ENCODE results near the gene LRRTM2.
"Not testable (repeated sequence)": the region's sequence is repeated elsewhere in the genome, so short reads cannot be mapped to it uniquely, and the experiment has no call there.

Gene LRRTM2, protein sequence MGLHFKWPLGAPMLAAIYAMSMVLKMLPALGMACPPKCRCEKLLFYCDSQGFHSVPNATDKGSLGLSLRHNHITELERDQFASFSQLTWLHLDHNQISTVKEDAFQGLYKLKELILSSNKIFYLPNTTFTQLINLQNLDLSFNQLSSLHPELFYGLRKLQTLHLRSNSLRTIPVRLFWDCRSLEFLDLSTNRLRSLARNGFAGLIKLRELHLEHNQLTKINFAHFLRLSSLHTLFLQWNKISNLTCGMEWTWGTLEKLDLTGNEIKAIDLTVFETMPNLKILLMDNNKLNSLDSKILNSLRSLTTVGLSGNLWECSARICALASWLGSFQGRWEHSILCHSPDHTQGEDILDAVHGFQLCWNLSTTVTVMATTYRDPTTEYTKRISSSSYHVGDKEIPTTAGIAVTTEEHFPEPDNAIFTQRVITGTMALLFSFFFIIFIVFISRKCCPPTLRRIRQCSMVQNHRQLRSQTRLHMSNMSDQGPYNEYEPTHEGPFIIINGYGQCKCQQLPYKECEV
- total RNA-seq: 0 to 0.12 (median 0.02) reads per million in 18 experiments

GRCh38 chr5:138874771-138875551, at the start of gene LRRTM2:
LRRTM2 (minus strand) TSS chr5:138875335; CDS start chr5:138874911, 424 bp downstream.
- DNase-seq: no peak

DNA sequence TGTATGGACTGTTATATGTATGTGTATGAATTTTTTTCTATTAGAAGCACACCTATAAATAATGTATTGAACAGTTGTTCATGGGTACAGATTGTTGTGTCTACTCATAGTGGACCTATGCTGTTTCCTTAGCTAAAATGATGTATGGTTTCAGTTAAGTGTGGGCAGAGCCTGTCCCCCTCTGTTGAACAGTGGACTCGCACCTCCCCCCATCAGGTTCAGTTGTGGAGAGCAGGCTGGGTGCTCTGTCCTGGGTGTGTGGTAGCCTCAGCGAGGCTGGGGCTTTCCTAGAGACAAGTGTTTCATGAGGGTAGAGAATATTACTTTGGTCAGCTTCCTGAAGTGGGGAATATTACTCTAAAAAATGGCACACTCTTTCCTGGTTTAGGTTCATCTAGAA, 47.4 kb upstream of the LRRTM2 start:
- no peak for DNase-seq

- not testable (repeated sequence) for DNase-seq
Observed at GRCh38 chr5:138921362-138921761, 46.2 kb upstream of the LRRTM2 start.

DNA sequence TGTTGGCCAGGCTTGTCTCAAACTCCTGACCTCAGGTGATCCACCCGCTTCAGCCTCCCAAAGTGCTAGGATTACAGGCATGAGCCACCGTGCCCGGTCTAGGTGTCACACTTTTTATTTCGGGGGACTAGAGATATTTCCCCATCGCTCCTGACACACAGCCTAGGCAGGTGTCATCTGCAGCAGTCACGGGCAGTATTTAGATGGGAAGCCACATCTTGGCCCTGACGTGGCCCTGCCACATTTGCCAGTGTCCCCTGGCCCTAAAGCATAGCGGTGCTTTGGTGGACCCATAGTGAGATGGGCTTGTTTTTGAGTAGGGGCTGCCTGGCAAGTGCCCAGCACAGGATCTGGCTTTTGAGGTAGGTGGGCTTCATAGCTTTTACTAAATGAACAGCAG, 45.0 kb upstream of the LRRTM2 start:
- no peak for DNase-seq

DNA sequence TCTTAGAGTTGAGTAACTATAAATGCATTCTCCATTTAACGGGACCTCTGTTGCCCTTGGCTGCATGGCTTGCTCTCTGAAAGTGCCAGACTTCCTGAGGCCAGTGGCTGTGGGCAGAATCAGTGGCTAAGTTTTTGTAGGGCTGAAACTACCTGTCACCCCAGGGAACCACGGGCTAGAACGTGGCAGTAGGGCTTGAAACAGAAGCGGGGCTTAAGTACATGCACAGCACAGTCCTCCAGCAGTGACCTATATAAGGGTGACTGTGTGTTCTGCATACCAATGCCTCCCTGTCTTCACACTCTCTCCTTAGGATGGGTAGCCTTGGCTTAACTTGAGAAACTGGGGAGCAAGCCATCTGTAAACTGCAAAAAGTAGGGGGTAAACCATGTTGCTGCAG, 43.6 kb upstream of the LRRTM2 start:
- DNase-seq: no peak

DNA sequence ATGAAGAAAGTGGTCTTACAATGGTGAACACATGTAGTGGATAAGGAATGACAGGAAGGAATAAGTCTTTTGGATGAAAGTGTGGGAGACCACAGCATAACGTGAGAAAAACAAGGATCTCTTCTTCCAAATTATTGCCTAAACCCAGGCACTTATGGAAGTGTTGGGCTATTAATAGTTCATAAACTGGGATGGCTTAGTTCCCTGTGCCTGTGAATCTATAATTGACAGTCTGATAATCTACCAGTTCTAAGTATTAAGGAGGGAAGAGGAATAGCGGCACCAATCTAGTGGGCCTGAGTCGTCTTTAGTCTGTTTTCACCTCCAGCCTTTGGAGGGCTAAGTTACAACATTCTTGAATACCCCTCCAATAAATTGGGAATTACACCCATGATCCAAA, 39.2 kb upstream of the LRRTM2 start:
- DNase-seq: no peak

DNA sequence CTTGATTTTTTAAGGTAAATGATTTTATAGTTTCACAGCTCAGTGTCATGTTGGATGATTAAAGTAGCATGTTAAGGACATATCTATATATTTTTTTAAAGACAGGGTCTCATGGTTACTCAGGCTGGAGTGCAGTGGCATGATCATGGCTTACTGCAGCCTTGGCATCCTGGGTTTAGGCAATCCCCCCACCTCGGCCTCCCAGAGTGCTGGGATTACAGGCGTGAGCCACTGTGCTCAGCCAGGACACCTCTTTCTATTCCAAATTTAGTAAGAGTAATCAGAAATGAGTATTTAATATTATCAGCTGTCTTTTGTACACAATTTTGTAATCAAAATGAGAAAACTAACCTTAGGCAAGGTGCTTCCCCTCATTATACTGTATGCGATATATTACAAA, 38.6 kb upstream of the LRRTM2 start:
- no peak for DNase-seq

- DNase-seq: no peak
Observed at GRCh38 chr5:138912093-138912492, 37.0 kb upstream of the LRRTM2 start.

GRCh38 chr5:138911441-138911840, 36.3 kb upstream of the LRRTM2 start:
- DNase-seq: no peak

DNA sequence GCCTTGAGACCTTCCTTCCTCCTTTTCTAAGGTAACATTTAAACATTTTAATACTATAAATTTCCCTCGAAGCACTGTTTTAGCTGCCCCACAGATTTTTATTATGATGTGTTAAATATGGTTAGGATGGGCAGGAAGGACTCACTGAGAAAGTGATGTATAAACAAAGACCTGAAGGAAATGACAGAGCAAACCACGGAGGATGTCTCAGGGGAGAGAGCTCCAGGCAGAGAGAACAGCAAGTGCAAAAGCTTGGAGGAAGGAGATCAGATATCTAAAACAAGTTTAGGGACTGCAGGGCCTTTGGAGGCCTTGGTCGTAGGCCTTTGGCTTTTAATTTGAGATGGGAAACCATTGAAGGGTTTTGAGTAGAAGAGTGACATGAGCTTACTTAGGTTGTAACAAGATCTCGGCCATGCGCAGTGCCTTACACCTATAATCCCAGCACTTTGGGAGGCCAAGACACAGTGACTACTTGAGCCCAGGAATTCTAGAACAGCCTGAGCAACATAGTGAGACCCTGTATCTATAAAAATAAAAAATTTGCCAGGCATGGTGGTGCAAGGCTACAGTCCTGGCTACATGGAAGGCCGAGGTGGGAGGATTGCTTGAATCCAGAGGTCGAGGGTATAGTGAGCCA, 35.5 kb upstream of the LRRTM2 start:
- no peak for DNase-seq

DNA sequence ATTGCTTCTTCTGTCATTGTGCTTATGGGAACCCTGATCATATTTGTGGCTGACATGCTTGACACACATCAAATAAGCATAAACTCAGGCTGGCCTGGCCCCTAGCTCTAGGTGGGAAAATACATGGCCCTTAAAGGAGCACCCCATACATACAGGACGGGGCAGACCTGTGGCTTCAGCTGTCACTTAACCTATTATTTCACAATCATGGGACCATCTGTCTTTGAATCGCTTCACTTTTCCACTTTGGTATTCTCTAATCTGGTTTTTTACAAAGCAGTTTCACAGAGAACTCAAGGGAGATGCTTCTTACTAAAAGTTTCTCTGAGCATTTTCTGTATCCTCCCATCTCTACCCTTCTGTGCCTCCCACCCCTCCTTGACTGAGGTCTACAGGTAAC, 34.6 kb upstream of the LRRTM2 start:
- no peak for DNase-seq

- DNase-seq: no peak
Observed at GRCh38 chr5:138905541-138905940, 30.4 kb upstream of the LRRTM2 start.

- no peak for DNase-seq
Observed at GRCh38 chr5:138903130-138903775, 28.1 kb upstream of the LRRTM2 start.

DNA sequence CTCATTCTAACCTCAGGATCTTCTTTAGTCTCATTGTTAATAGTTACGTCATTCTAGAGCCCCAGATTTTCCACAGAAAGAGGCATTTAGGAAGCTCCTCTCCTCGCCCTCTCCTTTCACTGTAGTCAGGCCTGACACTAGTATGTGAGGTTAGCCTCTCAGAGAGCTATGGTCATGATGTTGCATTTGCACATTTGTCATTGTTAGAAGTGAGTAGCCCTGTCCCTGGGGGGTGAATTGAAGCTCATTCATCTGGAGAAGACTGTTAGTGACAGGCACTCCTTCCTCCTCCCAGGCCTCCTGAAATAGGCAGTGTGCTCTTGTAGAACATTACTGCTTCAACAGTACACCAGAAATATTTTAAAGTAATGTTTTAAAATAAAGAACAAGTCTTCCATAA, 26.6 kb upstream of the LRRTM2 start:
- DNase-seq: no peak

DNA sequence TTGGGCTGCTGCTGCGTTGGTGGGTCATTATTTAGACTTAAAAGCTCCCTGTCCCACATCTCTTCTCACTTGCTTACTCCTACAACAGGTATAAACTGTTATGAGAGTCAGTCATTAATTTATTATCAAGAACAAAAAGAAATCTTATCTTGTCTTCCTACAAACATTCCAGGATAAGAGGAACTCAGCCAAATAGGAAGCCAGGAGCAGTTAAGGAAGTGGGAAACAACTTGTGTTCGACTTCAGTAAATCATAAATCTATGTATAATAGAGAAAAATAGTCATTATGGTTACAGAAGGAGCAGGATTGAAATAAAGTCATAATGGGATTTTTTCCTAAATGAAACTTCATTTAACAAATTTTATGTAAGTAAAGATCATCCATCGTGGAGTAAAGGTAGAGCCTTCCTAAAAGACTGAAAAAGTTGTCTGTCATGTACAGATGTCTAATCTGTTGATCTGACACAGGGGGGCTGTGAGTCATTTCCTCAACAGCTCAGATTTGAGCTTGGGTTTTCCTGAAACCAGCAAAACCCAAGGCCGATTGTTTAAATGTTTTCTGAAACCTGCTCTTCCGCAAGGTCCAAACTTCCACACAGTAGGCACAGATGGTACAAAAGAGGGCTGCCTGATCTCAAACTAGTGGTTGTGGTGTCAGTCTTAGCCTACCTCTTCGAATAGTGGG, 25.3 kb upstream of the LRRTM2 start:
- DNase-seq: no peak

GRCh38 chr5:138898742-138899141, 23.6 kb upstream of the LRRTM2 start:
- no peak for DNase-seq

GRCh38 chr5:138898299-138898698, 23.2 kb upstream of the LRRTM2 start:
- DNase-seq: no peak

DNA sequence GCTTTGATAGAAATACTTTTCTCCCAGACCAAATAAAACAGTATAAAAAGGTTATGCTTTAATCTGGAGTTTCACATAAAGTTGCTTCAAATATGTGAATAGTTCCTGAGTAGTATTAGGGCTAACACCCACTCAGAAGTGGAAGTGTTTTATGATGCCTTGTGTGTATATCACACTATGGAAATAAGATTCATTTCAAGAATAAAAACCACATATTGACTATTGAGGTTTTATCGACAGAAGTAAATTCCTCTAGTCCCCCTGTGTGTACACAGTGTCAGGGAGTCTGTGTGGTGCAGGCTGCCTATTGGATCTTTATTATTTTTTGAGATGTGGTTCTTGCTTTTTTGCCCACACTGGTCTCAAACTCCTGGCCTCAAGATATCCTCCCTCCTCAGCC, 20.8 kb upstream of the LRRTM2 start:
- DNase-seq: no peak

DNA sequence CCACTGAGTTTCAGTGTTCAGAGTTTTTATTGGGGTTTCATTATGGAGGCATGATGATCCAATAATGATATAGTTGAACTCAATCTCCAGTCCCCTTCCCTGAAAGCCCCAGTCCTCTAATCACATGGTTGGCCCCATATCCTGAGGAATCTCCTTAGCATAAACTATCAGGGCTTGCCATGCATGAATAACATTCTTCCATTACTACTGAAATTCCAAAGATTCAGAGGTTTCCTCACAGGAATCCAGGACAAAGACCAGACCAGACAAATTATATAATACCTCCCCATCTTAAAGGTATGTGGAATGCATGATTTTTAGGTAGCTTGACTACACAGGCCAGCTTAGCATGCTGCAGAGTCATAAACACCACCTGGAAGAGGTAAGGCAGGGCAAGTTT, 15.5 kb upstream of the LRRTM2 start:
- no peak for DNase-seq

- DNase-seq: no peak
Observed at GRCh38 chr5:138889994-138890393, 14.9 kb upstream of the LRRTM2 start.

GRCh38 chr5:138884554-138884953, 9.4 kb upstream of the LRRTM2 start:
- DNase-seq: no peak

- DNase-seq: no peak
Observed at GRCh38 chr5:138884094-138884493, 9.0 kb upstream of the LRRTM2 start.
